ENCODE data around the gene CD109.

- TF ChIP-seq CTCF (IDR thresholded peaks at IDR 0.05 in 8 of 11, conservative IDR thresholded peaks at IDR 0.05 in 3 of 11) (peak in 10 of 11 experiments; percentile 9 to 63 (median 54)), POLR2A (IDR thresholded peaks at IDR 0.05) (no peak)
Measured at GRCh38 chr6:73854998-73855718, 159.2 kb downstream of the CD109 start.
